Epidermal melanocyte (primary cell): ENCODE results near the gene SAMD5.

Source experiments
- DNase-seq: peaks from one replicate; pipeline ENCODE4 v3.0.0; 2011; ENCODE audit warnings: low spot score; ENCODE audit not compliant: insufficient read length

SAMD5 gene

DNA sequence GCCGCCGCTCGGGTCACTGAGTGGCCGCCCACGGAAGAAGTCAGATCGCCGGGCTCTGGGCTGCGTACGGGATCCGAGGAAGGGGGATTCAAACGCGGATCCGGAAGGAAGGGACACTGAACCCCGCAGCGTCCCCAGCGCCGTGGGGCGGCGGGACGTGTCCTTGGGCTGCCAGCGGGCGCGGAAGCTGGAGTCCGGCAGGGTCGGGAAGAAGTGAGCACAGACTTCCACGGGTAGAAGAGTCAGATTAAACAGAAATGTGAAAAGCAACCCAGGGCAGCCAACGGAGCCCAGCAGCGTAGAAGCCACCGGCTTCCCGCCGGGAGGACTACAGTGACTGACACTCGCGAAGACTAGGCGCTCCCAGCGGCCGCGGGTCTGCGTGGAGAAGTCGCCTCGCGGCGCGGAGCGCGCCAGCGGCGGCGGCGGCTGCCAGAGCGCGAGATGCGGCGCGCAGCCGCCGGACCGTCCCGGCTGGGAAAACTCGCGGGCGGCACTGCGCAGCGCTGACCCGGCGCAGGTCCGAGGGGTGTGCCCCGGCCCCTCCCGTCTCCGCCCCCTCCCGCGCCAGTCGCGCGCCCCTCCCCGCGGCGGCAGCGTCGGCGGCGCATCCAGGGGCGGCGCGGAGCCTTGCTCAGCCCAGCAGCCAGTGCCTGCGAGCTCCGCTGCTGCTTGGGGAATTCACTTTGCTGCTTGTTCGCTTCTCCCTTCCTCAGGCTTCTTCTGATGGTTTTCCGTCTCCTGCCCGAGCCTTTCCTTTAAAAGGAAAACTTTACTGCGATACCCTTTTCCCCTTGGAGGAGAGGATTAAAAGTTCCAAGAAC is at the start of gene SAMD5:
TSS of gene SAMD5 (plus strand) at position 649 of the 824 bp plus-strand sequence. CDS start 239 bp downstream, outside the sequence.
- peak; percentile 73 for DNase-seq

DNA sequence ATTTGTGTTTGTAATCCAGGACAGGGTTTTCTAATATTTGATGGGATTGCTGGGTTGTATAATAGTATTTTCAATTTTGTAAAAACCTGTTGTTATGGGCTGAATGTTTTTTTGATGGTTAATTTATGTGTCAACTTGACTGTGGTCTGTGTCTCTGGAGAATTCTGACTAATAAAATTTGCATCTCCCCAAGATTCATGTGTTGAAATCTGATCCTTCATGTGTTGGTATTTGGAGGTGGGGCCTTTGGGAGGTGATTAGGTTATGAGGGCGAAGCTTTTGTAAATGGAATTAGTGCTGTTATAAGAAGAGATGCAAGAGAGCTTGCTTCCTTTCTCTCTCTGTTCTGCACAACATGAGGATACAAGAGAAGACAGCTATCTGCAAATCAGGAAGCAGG is 48.7 kb upstream of the SAMD5 start:
- no peak for DNase-seq

DNA sequence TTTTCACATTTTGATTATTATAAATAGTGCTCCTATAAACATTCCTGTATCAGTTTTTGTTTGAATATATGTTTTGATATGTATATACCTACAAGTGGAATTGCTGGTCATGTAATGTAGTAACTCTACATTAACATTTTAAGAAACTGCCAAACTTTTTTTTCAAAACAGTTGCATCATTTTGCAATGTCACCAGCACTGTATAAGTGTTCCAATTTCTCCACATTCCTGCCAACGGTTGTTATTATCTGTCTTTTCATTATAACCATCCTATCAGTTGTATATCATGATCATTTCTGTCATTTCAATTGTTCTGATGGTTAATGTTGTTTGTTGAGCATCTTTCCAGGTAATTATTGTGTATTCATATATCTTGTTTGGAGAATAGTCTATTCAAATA is 44.8 kb upstream of the SAMD5 start:
- no peak for DNase-seq

DNA sequence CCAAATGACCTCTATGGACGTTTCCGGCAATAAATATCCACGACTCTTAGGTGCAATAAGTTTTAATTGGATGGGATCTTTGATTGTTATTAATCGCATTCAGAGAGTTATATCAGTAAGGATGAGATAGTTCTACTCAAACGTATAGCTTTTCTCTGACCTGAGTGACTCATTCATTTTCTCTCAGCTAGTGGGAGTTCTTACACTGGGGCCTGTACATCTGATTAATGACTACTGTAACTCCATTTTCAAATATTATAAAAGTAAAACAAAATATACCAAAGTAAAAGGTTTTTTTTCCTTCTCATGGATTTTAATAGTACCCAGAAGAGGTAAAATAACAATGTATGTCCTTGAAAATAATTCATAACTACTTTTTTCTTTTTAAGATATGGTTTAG is 41.1 kb upstream of the SAMD5 start:
- DNase-seq = no peak

DNA sequence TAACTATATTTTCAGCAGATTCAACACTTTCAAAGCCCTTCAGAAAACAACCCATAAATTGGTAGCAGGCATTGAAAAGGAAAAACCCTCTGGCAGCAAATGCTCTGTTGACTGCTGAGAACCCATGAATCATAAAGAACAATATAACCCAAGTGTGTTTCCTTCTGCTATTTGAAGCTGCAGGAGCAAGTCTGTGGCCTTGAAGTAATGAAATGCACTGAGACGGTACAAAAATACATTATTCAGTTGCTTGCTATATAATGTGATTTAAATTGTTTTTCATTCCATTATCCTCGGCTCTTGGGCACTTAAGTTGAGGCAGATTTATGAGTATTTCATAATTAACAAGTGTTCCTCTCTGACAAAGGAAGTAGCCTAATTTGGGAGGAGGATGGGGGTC is 40.6 kb upstream of the SAMD5 start:
- DNase-seq = no peak

DNA sequence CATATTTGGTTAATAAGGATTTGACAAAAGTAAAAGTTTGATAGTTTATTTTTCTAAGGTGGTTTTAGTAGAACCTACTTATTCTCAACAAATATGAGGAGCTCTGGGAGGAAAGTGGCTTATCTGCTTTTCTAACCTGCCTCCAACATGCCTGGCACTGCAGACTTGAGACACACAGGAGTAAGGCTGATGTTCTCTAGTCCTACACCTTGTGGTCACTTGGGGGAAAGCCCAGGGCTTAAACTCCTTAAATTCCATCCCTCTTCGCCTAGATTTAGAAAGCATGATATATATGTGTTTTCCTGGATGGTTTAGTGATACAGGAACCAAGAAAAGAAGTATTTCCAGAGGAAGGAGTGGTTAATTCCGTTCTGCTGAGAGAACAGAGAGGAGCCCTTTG is 39.9 kb upstream of the SAMD5 start:
- DNase-seq = no peak

DNA sequence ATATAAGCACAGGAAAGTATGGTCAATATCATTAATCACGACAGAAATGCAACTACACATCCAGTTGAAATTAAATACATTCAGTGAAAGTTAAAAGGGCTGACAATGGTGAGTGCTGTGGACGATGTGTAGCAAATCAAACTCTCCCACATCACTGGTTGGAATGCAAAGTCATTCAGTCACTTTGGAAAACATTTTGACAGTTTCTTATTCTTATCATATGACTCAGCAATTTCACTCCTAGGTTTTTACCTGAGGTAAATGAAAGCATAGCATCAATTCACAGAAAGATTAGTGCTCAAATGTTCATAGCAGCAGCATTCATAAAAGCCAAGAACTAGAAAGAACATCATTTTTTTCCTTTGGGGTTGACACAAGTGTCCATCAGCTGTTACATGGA is 28.6 kb upstream of the SAMD5 start:
- no peak for DNase-seq

DNA sequence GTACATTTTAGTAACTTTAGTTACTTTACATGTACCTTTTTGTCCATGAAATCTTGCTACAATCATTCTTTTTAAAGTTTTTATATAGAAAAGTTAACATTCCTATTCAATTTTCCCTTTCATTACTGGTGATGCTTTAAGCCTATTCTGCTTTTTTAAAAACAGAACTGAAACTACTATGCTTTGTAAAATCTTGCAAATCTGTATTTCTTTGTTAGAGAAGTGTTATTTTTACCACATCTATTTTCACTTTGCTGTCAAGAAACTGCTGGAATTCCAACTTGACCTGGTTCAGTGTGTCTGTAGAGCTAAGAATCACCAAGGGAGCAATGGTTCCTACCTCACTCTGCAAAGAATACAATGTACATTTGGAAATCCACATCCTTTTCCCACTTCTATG is 21.8 kb upstream of the SAMD5 start:
- no peak for DNase-seq

DNA sequence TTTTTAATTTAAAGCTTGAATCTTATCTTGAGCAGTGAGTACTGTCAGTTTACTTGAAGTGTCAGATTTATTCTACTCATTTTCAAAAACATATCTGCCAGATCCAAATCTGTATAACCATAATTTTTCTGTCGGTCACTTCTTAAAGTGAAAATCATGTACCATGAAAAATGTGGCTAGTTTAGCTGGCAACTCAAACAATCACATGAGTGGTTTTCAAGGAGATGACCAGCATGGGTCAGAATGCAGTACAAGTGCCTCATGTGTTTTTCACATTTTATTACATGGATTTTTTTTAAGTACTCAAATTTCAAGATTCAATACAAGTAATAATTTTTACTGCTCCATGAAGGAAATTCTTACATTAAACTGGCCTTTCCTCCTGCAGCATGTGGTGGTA is 11.0 kb upstream of the SAMD5 start:
- no peak for DNase-seq

DNA sequence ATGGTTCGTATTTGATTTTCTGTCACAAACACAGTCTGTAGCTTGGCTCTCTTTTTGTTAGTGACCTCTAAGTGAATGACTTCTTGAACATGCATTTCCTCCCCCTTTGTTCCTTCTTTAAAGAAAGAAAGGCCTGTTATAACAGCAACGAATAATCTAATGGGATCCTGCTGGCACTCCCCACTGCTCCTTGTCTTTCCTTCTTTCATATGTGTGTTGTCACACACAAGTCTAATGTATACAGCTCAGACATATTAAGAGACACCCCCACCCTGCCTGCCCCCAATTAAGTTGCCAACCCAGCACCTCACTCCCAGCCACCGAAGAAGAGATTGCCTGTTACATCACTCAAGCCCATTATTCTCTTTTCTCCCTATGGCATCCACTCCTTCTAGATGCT is 4.9 kb upstream of the SAMD5 start:
- no peak for DNase-seq

DNA sequence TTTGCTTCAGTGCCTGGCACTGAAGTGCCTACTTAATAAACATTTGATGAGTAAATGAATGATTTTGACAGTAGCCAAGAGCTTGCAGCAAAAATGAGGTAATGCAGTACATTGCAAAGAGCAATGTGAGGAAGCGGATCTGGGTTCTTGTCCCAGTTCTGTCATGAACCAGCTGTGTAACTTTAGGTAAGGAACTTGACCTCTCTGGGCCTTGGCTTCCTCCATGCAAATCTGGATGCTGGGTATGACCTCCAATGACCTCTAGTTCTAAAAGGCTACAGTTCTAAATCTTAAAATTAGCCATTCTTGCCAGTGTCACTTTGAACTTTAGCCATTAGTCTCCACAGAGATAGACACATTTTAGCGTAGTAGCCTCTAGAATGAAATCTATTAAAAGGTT is 3.6 kb upstream of the SAMD5 start:
- DNase-seq = no peak

DNA sequence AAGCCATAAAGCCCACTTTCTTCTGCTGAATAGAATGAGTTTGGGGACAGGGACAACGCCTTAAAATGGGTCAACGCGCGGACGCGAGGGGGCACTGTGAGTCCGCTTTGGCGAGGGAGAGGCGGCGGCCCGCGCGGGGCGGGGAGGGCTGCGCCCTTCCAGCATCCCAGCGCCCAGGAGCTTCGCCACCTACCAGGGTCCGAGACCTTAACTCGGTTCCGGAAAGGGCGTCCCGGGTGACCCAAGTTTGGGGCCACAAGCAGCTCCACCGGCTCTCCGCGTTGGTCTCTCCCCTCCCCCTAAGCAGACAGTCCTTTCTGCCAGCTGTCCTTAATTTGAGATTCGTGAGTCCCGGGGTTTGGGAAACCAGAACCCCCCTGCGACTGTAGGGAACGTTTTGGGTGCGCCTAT is 1.8 kb upstream of the SAMD5 start:
- DNase-seq = peak; percentile 50

DNA sequence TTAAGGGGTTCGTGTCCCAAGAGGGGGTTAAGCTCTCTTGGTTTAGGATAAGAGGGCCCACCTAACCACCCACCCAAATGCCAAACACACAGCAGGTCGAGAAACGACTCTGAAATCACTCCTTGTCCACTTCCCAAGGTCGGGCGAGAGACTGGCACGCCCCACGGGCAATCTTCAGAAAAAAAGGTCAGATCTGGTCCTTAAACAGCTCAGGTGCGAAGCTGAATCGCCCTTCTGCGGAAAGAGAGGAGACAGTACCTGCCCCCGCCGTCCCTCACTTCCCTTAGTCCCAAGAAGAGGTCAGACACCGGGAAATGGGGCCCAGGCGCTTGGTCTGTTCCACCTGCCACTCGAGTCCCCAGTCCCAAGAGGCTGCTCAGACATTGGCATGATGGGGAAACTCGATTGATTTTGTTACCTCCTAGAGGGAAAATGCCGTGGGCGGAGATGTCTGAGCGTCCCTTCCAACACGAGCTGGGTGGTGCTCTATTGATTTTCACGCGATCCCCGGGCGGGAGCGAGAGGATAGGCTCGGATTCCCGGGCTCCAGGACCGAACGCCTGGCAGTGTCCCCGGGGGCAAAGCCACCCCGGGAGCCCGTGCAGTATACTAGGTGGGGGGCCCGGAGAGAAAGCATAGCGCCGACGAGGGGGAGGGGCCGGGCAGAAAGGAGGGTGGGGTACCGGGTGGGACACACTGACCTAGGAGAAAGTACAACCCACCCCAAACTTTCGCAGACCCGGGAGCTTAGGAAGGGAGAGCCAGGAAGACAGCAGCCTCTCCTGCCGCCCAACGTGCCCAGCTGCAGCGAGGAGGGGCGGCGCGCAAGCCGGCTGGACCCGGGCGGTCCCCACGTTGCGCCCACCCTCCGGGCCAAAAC is 1.1 kb upstream of the SAMD5 start:
- no peak for DNase-seq

DNA sequence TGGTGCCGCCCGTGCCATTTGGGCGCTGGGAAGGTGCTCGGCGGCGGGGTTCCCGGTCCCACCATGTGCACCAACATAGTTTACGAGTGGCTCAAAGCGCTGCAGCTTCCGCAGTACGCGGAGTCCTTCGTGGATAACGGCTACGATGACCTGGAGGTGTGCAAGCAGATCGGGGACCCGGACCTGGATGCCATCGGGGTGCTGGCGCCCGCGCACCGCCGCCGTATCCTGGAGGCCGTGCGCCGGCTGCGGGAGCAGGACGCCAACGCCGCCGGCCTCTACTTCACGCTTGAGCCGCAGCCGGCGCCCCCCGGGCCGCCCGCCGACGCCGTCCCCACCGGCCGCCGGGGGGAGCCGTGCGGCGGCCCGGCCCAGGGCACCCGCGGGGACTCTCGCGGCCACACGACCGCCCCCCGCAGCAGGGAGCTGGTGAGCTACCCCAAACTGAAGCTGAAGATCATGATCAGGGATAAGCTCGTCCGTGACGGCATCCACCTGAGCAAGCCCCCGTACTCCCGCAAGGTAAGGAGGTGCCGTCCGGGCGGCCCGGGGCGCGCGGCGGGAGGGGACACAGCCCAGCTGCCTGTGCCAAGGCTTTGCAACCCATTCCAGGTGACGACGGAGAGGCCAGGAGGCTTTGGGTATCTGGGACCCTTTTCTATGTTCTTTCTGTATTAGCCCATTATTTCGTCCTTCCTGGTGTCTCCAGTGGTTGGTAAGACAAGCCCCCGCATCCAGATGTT is 547 bp downstream of the SAMD5 start:
- no peak for DNase-seq

DNA sequence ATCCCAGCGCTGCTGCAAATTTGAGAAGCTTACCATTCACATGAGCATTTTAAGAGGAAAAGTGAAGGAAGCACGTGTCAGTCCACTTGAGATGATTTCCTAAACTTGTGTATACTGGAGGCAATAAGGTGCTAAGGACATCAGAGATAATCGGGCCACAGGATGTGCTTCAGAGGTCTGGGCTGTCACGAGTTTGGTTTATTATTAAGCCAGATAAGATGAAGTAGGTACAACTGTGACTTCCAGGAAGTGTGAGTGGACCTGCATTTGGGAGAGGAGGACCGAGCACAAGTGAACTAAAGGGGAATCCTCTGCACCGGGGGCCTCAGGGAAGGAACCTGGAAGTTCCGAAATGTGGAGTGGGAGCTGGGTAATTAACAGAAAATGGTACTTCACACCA is 1.4 kb downstream of the SAMD5 start:
- no peak for DNase-seq

DNA sequence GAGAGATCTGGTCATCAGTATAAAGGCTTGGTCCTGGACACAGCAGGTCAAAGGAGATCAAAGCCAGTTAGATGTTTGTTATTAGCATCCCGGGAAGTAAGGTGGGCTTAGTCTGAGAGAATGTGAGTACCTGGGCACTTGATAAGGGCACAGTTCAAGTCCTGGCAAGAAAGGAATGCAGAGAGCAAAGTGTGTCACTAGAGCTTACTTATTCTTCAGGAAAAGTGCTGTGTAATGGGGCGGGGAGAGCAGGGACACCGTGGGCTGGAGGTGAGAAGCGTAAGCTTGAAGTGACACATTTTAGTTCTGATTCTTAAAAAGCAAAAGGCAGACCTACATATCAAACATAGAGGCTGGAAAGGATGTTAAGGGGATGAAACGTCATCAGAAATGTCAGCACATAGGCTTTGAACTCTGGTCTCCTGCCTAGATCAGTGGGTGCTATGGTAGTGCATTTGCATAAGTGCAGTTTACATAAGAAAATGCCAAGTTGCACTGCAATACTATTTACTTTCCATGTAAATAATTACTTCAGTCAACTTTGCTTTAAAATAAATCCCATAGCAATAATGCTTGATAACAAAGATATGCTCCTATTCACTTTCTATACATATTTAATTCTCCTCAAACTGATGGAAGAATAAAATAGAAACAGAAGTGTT is 2.6 kb downstream of the SAMD5 start:
- no peak for DNase-seq

DNA sequence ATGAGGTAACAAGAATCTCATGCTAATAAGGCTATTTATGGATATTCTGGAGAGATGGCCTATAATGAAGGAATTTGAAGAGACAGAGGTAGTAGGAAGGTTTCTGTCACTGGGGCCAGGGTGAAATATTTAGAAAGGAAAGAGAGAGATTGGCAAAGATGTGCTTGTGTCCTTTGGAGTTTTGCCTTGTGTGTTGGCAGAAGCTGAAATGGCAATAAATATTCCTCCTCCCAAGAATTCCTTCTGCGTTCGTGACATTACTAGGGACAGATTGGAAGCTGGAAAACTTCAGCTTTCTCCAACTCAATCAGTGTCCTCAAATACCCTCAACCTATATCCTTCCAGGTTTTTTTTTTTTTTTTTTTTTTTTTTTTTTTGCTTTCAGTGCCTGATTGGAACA is 6.3 kb downstream of the SAMD5 start:
- no peak for DNase-seq

DNA sequence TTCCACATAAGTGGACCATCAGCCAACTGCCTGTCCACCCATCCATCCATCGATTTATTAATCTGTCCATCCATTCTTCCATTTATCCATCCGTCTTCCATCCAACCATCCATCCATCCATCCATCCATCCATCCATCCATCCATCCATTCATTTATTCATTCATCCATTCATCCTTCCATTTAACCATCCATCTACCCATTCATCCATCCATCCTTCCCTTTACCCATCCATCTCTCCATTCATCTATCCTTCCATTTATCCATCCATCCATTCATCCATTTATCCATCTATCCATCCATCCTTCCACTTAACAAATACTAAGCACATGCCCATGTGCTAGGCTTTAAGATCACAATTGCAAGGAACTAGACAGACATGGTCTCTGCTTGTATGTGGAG is 6.8 kb downstream of the SAMD5 start:
- DNase-seq = no peak

DNA sequence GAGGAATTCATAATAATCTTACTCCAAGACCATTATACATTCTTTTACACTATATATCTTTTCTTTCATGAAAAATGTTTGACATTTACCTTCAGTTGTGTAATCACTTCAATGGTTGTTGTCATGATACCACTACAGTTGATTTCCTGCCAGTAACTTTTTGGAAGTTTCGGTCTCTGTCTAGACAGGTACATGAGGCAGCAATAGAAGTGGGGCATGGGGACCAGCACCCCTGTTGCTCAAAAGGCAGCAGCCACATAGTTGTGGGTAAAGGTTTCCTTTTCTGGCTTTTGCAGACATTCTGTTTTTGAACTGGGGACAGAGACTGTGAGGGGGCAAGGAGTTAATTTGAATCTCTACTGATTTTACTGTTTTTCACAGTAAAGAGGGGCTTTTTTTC is 14.1 kb downstream of the SAMD5 start:
- no peak for DNase-seq

DNA sequence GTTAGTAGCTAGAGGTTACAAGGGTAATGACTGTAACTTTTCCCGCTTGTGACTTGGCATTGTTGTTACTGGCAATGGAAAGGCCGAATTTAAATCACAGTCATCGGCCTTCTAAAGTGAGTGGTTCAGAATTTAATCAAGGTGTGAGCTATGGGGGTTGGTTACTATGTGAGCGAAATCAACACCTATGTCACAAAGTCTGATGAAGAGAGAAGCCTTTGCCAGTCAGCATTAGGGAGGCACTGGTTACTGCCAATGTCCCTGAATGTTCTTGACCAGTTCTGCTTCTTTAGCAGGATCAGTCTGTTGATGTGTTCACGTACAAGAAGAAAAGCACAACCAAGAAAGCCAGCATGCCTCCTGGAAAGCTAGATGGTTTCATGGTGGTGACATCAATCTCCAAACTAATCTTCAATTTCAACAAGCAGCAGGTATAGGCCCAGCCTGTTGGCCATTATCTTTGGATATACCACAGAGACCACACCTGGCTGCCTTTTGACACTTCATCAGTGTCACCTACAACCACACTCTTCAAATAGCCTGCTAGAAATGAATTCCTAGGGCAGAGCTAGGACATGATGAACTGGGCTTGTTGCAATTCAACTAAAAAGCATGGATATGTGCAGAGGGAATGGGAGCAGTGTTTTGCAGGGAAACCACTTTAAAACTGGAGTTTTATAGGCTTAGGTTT is 17.2 kb downstream of the SAMD5 start:
- DNase-seq = no peak

DNA sequence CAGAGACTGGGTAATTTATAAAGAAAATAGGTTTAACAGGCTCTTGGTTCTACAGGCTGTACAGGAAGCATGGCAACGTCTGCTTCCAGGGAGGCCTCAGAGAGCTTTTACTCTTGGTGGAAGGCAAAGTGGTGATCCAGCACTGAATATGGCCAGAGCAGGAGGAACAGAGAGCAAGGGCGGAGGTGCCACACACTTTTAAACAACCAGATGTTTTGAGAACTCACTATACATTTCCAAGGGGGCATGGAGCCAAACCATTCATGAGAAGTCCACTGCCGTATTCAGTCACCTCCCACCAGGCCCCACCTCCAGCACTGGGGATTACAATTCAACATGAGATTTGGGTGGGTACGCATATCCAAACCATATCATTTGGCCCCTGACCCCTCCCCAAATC is 18.7 kb downstream of the SAMD5 start:
- no peak for DNase-seq
